CD4-positive, alpha-beta memory T cell (primary cell): ENCODE results near the gene SLC12A2. TPM values are rescaled to one million over a fixed set of nuclear protein-coding genes. Genes with fewer than 3 reads are reported as not detected.
A peak's percentile ranks its signal among the peaks of the same experiment; 100 is the strongest.

Experiments
- CTCF ChIA-PET: fragments of 350-600 bp; sonication (Branson Sonifier 250); formaldehyde crosslinking; loops from one replicate; lab custom pipeline; 2021; ENCODE audit warnings: inconsistent platforms; ENCODE audit not compliant: partially characterized antibody; lab: Charles Lee
- POLR2A ChIA-PET: fragments of 350-600 bp; sonication (Branson Sonifier 250); formaldehyde crosslinking; loops from one replicate; lab custom pipeline; 2021; ENCODE audit not compliant: partially characterized antibody; lab: Charles Lee
- DNase-seq, 5 donors: peaks; one replicate each; pipeline versions ENCODE4 v3.0.0 to v3.0.0-alpha.2; 2020 to 2022; ENCODE audit warnings: mixed read lengths in 1 of 5
- H3K27ac ChIP-seq: one replicate; pipeline ENCODE4 v1.7.0; 2013; ENCODE audit warnings: low read depth, low read length
- H3K27me3 ChIP-seq: 2 replicates; pipeline ENCODE4 v1.7.0; 2013; ENCODE audit warnings: mild to moderate bottlenecking, low read length, moderate library complexity; ENCODE audit not compliant: insufficient read depth
- H3K36me3 ChIP-seq: 2 replicates; pipeline ENCODE4 v1.7.0; 2013; ENCODE audit warnings: mild to moderate bottlenecking, low read length, moderate library complexity; ENCODE audit not compliant: insufficient read depth
- H3K4me1 ChIP-seq: 2 replicates; pipeline ENCODE4 v1.7.0; 2013; ENCODE audit warnings: mild to moderate bottlenecking, low read length, moderate library complexity; ENCODE audit not compliant: insufficient read depth
- H3K4me3 ChIP-seq, 2 donors: one replicate each; pipeline ENCODE4 v1.7.0; 2013; ENCODE audit warnings: low read length in 2 of 2, mild to moderate bottlenecking in 1 of 2
- H3K9me3 ChIP-seq, 2 donors: one replicate each; pipeline ENCODE4 v1.7.0; 2013; ENCODE audit warnings: low read length in 2 of 2, control low read depth in 1 of 2; ENCODE audit not compliant: control insufficient read depth in 1 of 2
- H3K27ac Mint-ChIP-seq, 7 donors: one replicate each; pipeline ENCODE4 v1.8.0; 2020 to 2021; ENCODE audit warnings: mixed read lengths in 7 of 7, mild to moderate bottlenecking in 6 of 7, inconsistent platforms in 3 of 7, moderate library complexity in 3 of 7
- H3K27me3 Mint-ChIP-seq, 2 donors: one replicate each; pipeline ENCODE4 v1.8.0; 2020 to 2021; ENCODE audit warnings: mixed read lengths in 2 of 2
- H3K36me3 Mint-ChIP-seq, 2 donors: one replicate each; pipeline ENCODE4 v1.8.0; 2020 to 2021; ENCODE audit warnings: mixed read lengths in 2 of 2, inconsistent platforms in 1 of 2, mild to moderate bottlenecking in 1 of 2
- H3K4me1 Mint-ChIP-seq, 4 donors: one replicate each; pipeline ENCODE4 v1.8.0; 2020 to 2021; ENCODE audit warnings: mixed read lengths in 4 of 4, mild to moderate bottlenecking in 1 of 4
- H3K4me3 Mint-ChIP-seq, 8 donors: one replicate each; pipeline ENCODE4 v1.8.0; 2020 to 2021; ENCODE audit warnings: mixed read lengths in 8 of 8, mild to moderate bottlenecking in 7 of 8, moderate library complexity in 6 of 8, inconsistent platforms in 3 of 8
- H3K9me3 Mint-ChIP-seq, 8 donors: one replicate each; pipeline ENCODE4 v1.8.0; 2020 to 2021; ENCODE audit warnings: mixed read lengths in 8 of 8, mild to moderate bottlenecking in 5 of 8, inconsistent platforms in 3 of 8, moderate library complexity in 1 of 8
- intact Hi-C: fragments of 100-400 bp; cut with micrococcal nuclease; formaldehyde crosslinking; loops from one replicate; pipeline ENCODE4 v1.15.1; 2023
- polyA plus RNA-seq, 2 donors: library from polyadenylated mRNA; unstranded; fragments of 300-500 nt; fragmentation: Illumina TruSeq; gene quantifications; one replicate each; pipeline ENCODE4 v1.2.3, GENCODE V29; 2021
- total RNA-seq, 2 experiments: library from RNA; stranded (reverse); gene quantifications; one replicate each; pipeline ENCODE4 v1.2.3, GENCODE V29; 2021

Gene SLC12A2
- total and polyA plus RNA-seq, 4 experiments from 2014 or later = 2.7 to 13.6 (median 10.1) TPM

GRCh38 chr5:128092144-128092543, 8.6 kb downstream of the SLC12A2 start:
- H3K4me3 Mint-ChIP-seq = no peak overlapping the region
- Histone ChIP-seq H3K9me3 (no peaks in the 10 kb centered on the region), H3K36me3 (no peaks in the 10 kb centered on the region), H3K27ac (no peak overlapping the region), H3K4me1 (peaks cover under 1% of the 10 kb centered on the region), H3K4me3 (no peak overlapping the region), H3K27me3 (no peaks in the 10 kb centered on the region)
- H3K4me1 Mint-ChIP-seq = peaks cover 12 to 25% (median 22%) of the 10 kb centered on the region in 4 donors
- no peaks in the 10 kb centered on the region for H3K27me3 Mint-ChIP-seq
- peak overlapping the region in 1 of 7 donors; percentile 31 for H3K27ac Mint-ChIP-seq
- peaks cover 2 to 11% (median 6%) of the 10 kb centered on the region in 8 donors for H3K9me3 Mint-ChIP-seq
- ChIA-PET CTCF (interaction anchor here (0.6 kb wide), 1 partner anchor 32 kb away, joined by 4 read pairs; no protein-coding TSS in a partner anchor), POLR2A (interaction anchor here (1.4 to 2.0 kb wide), 2 partner anchors 8 to 10 kb away, joined by 4 to 6 read pairs; partner anchors contain the start of gene SLC12A2)
- DNase-seq = no peak
- intact Hi-C loops = no loop called here
- H3K36me3 Mint-ChIP-seq = peaks cover 11 to 21% of the 10 kb centered on the region in 2 donors

- DNase-seq = no peak
Observed at GRCh38 chr5:128093368-128093767, 9.8 kb downstream of the SLC12A2 start.

GRCh38 chr5:128097224-128097623, 13.7 kb downstream of the SLC12A2 start:
- Mint-ChIP-seq H3K4me1 (peaks cover 0 to 12% (median 5%) of the 10 kb centered on the region in 4 donors), H3K9me3 (peaks cover 3 to 31% (median 24%) of the 10 kb centered on the region in 8 donors), H3K4me3 (no peak overlapping the region), H3K36me3 (peaks cover 25 to 28% of the 10 kb centered on the region in 2 donors), H3K27me3 (no peaks in the 10 kb centered on the region), H3K27ac (no peak overlapping the region)
- Histone ChIP-seq H3K4me1 (no peaks in the 10 kb centered on the region), H3K4me3 (no peak overlapping the region), H3K9me3 (peaks cover 0 to 5% of the 10 kb centered on the region in 2 donors), H3K27me3 (no peaks in the 10 kb centered on the region), H3K27ac (no peak overlapping the region), H3K36me3 (no peaks in the 10 kb centered on the region)
- no peak for DNase-seq
- intact Hi-C loops = no loop called here
- POLR2A ChIA-PET = no interaction called here
- CTCF ChIA-PET = no interaction called here

More at GRCh38 chr5:128093368-128093767, 9.8 kb downstream of the SLC12A2 start:
- CTCF ChIA-PET = interaction anchor here (0.7 kb wide), 1 partner anchor 107 kb away, joined by 3 read pairs; no protein-coding TSS in a partner anchor
- H3K27ac Mint-ChIP-seq = peak overlapping the region in 1 of 7 donors; percentile 66
- POLR2A ChIA-PET = interaction anchor here (2.0 kb wide), 1 partner anchor 9 kb away, joined by 6 read pairs; the partner anchor contains the start of gene SLC12A2
- peaks cover 2 to 24% (median 17%) of the 10 kb centered on the region in 8 donors for H3K9me3 Mint-ChIP-seq
- Histone ChIP-seq H3K27me3 (no peaks in the 10 kb centered on the region), H3K4me1 (no peaks in the 10 kb centered on the region), H3K27ac (no peak overlapping the region), H3K36me3 (no peaks in the 10 kb centered on the region), H3K9me3 (no peaks in the 10 kb centered on the region), H3K4me3 (no peak overlapping the region)
- H3K4me1 Mint-ChIP-seq = peaks cover 4 to 15% (median 12%) of the 10 kb centered on the region in 4 donors
- H3K36me3 Mint-ChIP-seq = peaks cover 17 to 21% of the 10 kb centered on the region in 2 donors
- H3K27me3 Mint-ChIP-seq = no peaks in the 10 kb centered on the region
- intact Hi-C loops = no loop called here
- no peak overlapping the region for H3K4me3 Mint-ChIP-seq

- Mint-ChIP-seq H3K27me3 (no peaks in the 10 kb centered on the region), H3K4me3 (peak overlapping the region in 1 of 8 donors; percentile 13), H3K27ac (no peak overlapping the region), H3K9me3 (peaks cover 3 to 31% (median 24%) of the 10 kb centered on the region in 8 donors), H3K36me3 (peaks cover 25 to 28% of the 10 kb centered on the region in 2 donors), H3K4me1 (peaks cover 0 to 12% (median 4%) of the 10 kb centered on the region in 4 donors)
- Histone ChIP-seq H3K27me3 (no peaks in the 10 kb centered on the region), H3K9me3 (peaks cover 0 to 5% of the 10 kb centered on the region in 2 donors), H3K36me3 (no peaks in the 10 kb centered on the region), H3K27ac (no peak overlapping the region), H3K4me1 (no peaks in the 10 kb centered on the region), H3K4me3 (no peak overlapping the region)
- no peak for DNase-seq
- CTCF ChIA-PET = no interaction called here
- intact Hi-C loops = no loop called here
- POLR2A ChIA-PET = no interaction called here
Observed at GRCh38 chr5:128097781-128098180, 14.2 kb downstream of the SLC12A2 start.

- intact Hi-C loops = loop anchor here (10.0 kb wide), 1 partner anchor 55 kb away; no protein-coding TSS in a partner anchor
- no peaks in the 10 kb centered on the region for H3K36me3 ChIP-seq
- peaks cover 0 to 2% (median under 1%) of the 10 kb centered on the region in 4 donors for H3K4me1 Mint-ChIP-seq
- no peak for DNase-seq
- H3K27me3 ChIP-seq = no peaks in the 10 kb centered on the region
- no peak overlapping the region for H3K4me3 ChIP-seq
- H3K27ac Mint-ChIP-seq = no peak overlapping the region
- H3K27ac ChIP-seq = no peak overlapping the region
- H3K4me3 Mint-ChIP-seq = no peak overlapping the region
- peaks cover 3 to 31% (median 24%) of the 10 kb centered on the region in 8 donors for H3K9me3 Mint-ChIP-seq
- ChIA-PET CTCF (interaction anchor here (1.1 kb wide), 1 partner anchor 11 kb away, joined by 3 read pairs; no protein-coding TSS in a partner anchor), POLR2A (interaction anchor here (1.1 kb wide), 1 partner anchor 11 kb away, joined by 3 read pairs; no protein-coding TSS in a partner anchor)
- no peaks in the 10 kb centered on the region for H3K27me3 Mint-ChIP-seq
- H3K4me1 ChIP-seq = no peaks in the 10 kb centered on the region
- peaks cover 0 to 5% of the 10 kb centered on the region in 2 donors for H3K9me3 ChIP-seq
- H3K36me3 Mint-ChIP-seq = peaks cover 21 to 26% of the 10 kb centered on the region in 2 donors
Observed at GRCh38 chr5:128099944-128100343, 16.4 kb downstream of the SLC12A2 start.

GRCh38 chr5:128100860-128101557, 17.4 kb downstream of the SLC12A2 start:
- H3K36me3 Mint-ChIP-seq = peaks cover 19 to 26% of the 10 kb centered on the region in 2 donors

More at GRCh38 chr5:128100860-128101557, 17.4 kb downstream of the SLC12A2 start:
- intact Hi-C loops = loop anchor here (10.0 kb wide), 1 partner anchor 54 kb away; no protein-coding TSS in a partner anchor
- peaks cover 3 to 28% (median 23%) of the 10 kb centered on the region in 8 donors for H3K9me3 Mint-ChIP-seq
- Histone ChIP-seq H3K36me3 (no peaks in the 10 kb centered on the region), H3K9me3 (peaks cover 0 to 5% of the 10 kb centered on the region in 2 donors), H3K4me1 (no peaks in the 10 kb centered on the region), H3K27ac (no peak overlapping the region), H3K27me3 (no peaks in the 10 kb centered on the region), H3K4me3 (no peak overlapping the region)
- peak overlapping the region in 1 of 7 donors; percentile 7 for H3K27ac Mint-ChIP-seq
- no peaks in the 10 kb centered on the region for H3K27me3 Mint-ChIP-seq
- ChIA-PET CTCF (interaction anchor here (1.2 kb wide), 1 partner anchor 12 kb away, joined by 4 read pairs; no protein-coding TSS in a partner anchor), POLR2A (interaction anchor here (1.1 to 1.2 kb wide), 2 partner anchors 12 to 18 kb away, joined by 3 read pairs; no protein-coding TSS in a partner anchor)
- peaks cover 0 to 6% (median 2%) of the 10 kb centered on the region in 4 donors for H3K4me1 Mint-ChIP-seq
- no peak for DNase-seq
- no peak overlapping the region for H3K4me3 Mint-ChIP-seq
